UCSD-AML1 (cell line): ENCODE measurements around the gene ZSCAN21.

ENCODE experiments used
- DNase-seq: peaks from one replicate; lab custom pipeline; 2025; ENCODE audit not compliant: unreplicated experiment; lab: John Stamatoyannopoulos, UW

ZSCAN21 gene

GRCh38 chr7:100095289-100095688 is 45.7 kb downstream of the ZSCAN21 start:
- DNase-seq: no peak

GRCh38 chr7:100095704-100096103 is 46.1 kb downstream of the ZSCAN21 start:
- DNase-seq: no peak

GRCh38 chr7:100098913-100099312 is 49.3 kb downstream of the ZSCAN21 start:
- DNase-seq: no peak

GRCh38 chr7:100099452-100099851 is 49.9 kb downstream of the ZSCAN21 start:
- DNase-seq: no peak

- DNase-seq: peak; percentile 87
Observed at GRCh38 chr7:100100420-100101015, 50.9 kb downstream of the ZSCAN21 start.

GRCh38 chr7:100101016-100101862 is 51.7 kb downstream of the ZSCAN21 start, which contains the start of the genes AP4M1 and MCM7:
Gene AP4M1 (plus strand): TSS chr7:100101643. CDS start chr7:100101715, 72 bp downstream.
Gene MCM7 (minus strand): TSS chr7:100101397. CDS start chr7:100101294, 103 bp downstream.
- peak; percentile 90 for DNase-seq

- DNase-seq: no peak
Observed at GRCh38 chr7:100102950-100103840, 53.6 kb downstream of the ZSCAN21 start.

GRCh38 chr7:100105534-100105933 is 56.0 kb downstream of the ZSCAN21 start:
- no peak for DNase-seq

GRCh38 chr7:100106633-100107032 is 57.1 kb downstream of the ZSCAN21 start:
- no peak for DNase-seq

GRCh38 chr7:100107125-100107737 is 57.7 kb downstream of the ZSCAN21 start:
- DNase-seq: no peak

GRCh38 chr7:100107890-100108289 is 58.3 kb downstream of the ZSCAN21 start:
- no peak for DNase-seq

GRCh38 chr7:100109521-100110163 is 60.1 kb downstream of the ZSCAN21 start:
- DNase-seq: no peak

GRCh38 chr7:100111156-100111555 is 61.6 kb downstream of the ZSCAN21 start:
- DNase-seq: no peak

GRCh38 chr7:100111914-100112313 is 62.3 kb downstream of the ZSCAN21 start:
- DNase-seq: no peak
